CD14-positive monocyte (primary cell): ENCODE data around the gene ISG15. TPM values are rescaled to one million over a fixed set of nuclear protein-coding genes. Genes with fewer than 3 reads are reported as not detected.

Experiments used
- DNase-seq, 3 donors: peaks; one replicate each; pipeline ENCODE4 v3.0.0-alpha.2; 2011 to 2022
- H2AFZ ChIP-seq: 2 replicates; pipeline ENCODE4 v1.6.0; 2012; ENCODE audit warnings: mild to moderate bottlenecking, low read depth, low read length, inconsistent platforms; ENCODE audit not compliant: insufficient read depth, poor library complexity, severe bottlenecking
- H3K27ac ChIP-seq, 2 donors: 1 replicate in 1 of 2; 2 replicates in 1 of 2; pipeline ENCODE4 v1.5.1; 2012 to 2013; ENCODE audit warnings: low read length in 2 of 2, control low read depth in 1 of 2, inconsistent platforms in 1 of 2, low read depth in 1 of 2, mild to moderate bottlenecking in 1 of 2
- H3K27me3 ChIP-seq, 2 donors: one replicate each; pipeline versions ENCODE4 v1.6.0 to v1.6.1; 2011 to 2013; ENCODE audit warnings: low read length in 2 of 2; ENCODE audit not compliant: control insufficient read depth in 2 of 2, insufficient read depth in 2 of 2
- H3K36me3 ChIP-seq, 2 donors: replicated peaks in 1 of 2; 1 replicate in 1 of 2; 2 replicates in 1 of 2; pipeline versions ENCODE4 v1.5.1 to v1.6.1; 2012 to 2013; ENCODE audit warnings: low read length in 2 of 2, control low read depth in 1 of 2, inconsistent platforms in 1 of 2, mild to moderate bottlenecking in 1 of 2; ENCODE audit not compliant: insufficient read depth in 2 of 2, control insufficient read depth in 1 of 2
- H3K4me1 ChIP-seq, 2 donors: 1 replicate in 1 of 2; 2 replicates in 1 of 2; pipeline versions ENCODE4 v1.5.1 to v1.6.1; 2012 to 2013; ENCODE audit warnings: low read length in 2 of 2, control low read depth in 1 of 2, inconsistent platforms in 1 of 2, mild to moderate bottlenecking in 1 of 2, moderate library complexity in 1 of 2; ENCODE audit not compliant: insufficient read depth in 2 of 2, control insufficient read depth in 1 of 2
- H3K4me2 ChIP-seq: replicated peaks from 2 replicates; pipeline ENCODE3; 2012; ENCODE audit warnings: low read length, moderate library complexity, mild to moderate bottlenecking; ENCODE audit not compliant: poor library complexity, severe bottlenecking; ENCODE audit errors: extremely low read depth
- H3K4me3 ChIP-seq, 3 experiments: fragments of 200-600 bp in 1 of 3; sonication (generic) in 1 of 3; replicated peaks in 1 of 3; 1 replicate in 2 of 3; 2 replicates in 1 of 3; pipeline ENCODE4 v1.5.1; 2011 to 2013; ENCODE audit warnings: low read length in 3 of 3, mild to moderate bottlenecking in 3 of 3, control low read depth in 2 of 3, low read depth in 2 of 3, inconsistent platforms in 1 of 3, moderate library complexity in 1 of 3
- H3K79me2 ChIP-seq: 2 replicates; pipeline ENCODE4 v1.6.0; 2012; ENCODE audit warnings: mild to moderate bottlenecking, control low read depth, inconsistent platforms, low read length, moderate library complexity; ENCODE audit not compliant: insufficient read depth
- H3K9ac ChIP-seq: 2 replicates; pipeline ENCODE4 v1.6.0; 2017; ENCODE audit warnings: low read length, mild to moderate bottlenecking; ENCODE audit not compliant: insufficient read depth, poor library complexity, severe bottlenecking
- H3K9me3 ChIP-seq, 2 donors: replicated peaks in 1 of 2; 1 replicate in 1 of 2; 2 replicates in 1 of 2; pipeline versions ENCODE4 v1.5.1 to v1.6.1; 2012 to 2013; ENCODE audit warnings: low read length in 2 of 2, control low read depth in 1 of 2; ENCODE audit not compliant: control insufficient read depth in 1 of 2, insufficient read depth in 1 of 2
- H4K20me1 ChIP-seq: 2 replicates; pipeline ENCODE4 v1.6.0; 2012; ENCODE audit warnings: mild to moderate bottlenecking, low read length, control low read depth, moderate library complexity; ENCODE audit not compliant: insufficient read depth
- H3K27ac Mint-ChIP-seq, 7 donors: one replicate each; pipeline ENCODE4 v1.8.0; 2020; ENCODE audit warnings: mild to moderate bottlenecking in 7 of 7, mixed read lengths in 7 of 7, moderate library complexity in 6 of 7, inconsistent platforms in 2 of 7
- H3K27me3 Mint-ChIP-seq, 3 donors: one replicate each; pipeline ENCODE4 v1.8.0; 2021 to 2022; ENCODE audit warnings: low read depth in 3 of 3, mild to moderate bottlenecking in 3 of 3, mixed read lengths in 3 of 3, moderate library complexity in 3 of 3, inconsistent platforms in 1 of 3
- H3K36me3 Mint-ChIP-seq, 2 donors: one replicate each; pipeline ENCODE4 v1.8.0; 2020; ENCODE audit warnings: mixed read lengths in 2 of 2, inconsistent platforms in 1 of 2, mild to moderate bottlenecking in 1 of 2
- H3K4me1 Mint-ChIP-seq: one replicate; pipeline ENCODE4 v1.8.0; 2020; ENCODE audit warnings: mild to moderate bottlenecking, mixed read lengths
- H3K4me3 Mint-ChIP-seq, 2 donors: one replicate each; pipeline ENCODE4 v1.8.0; 2020; ENCODE audit warnings: mild to moderate bottlenecking in 2 of 2, mixed read lengths in 2 of 2, moderate library complexity in 1 of 2
- H3K9me3 Mint-ChIP-seq, 7 donors: one replicate each; pipeline ENCODE4 v1.8.0; 2020 to 2022; ENCODE audit warnings: mixed read lengths in 7 of 7, mild to moderate bottlenecking in 6 of 7, moderate library complexity in 6 of 7, inconsistent platforms in 2 of 7
- WGBS: methylation state at CpG from one replicate; pipeline ENCODE4 v1.1.5; 2013; ENCODE audit warnings: missing lambda C conversion rate; ENCODE audit not compliant: insufficient coverage; 5-methylcytosine and 5-hydroxymethylcytosine counted together
- intact Hi-C, 2 donors: fragments of 100-400 bp; cut with micrococcal nuclease; formaldehyde crosslinking; loops; one replicate each; pipeline versions ENCODE4 v1.15.0 to v1.15.1; 2023
- polyA plus RNA-seq, 3 donors: library from polyadenylated mRNA; depleted of rRNA in 1 of 3; unstranded in 2 of 3; stranded (reverse) in 1 of 3; fragments of 300-500 nt in 2 of 3; fragments of >200 nt in 1 of 3; fragmentation: Illumina TruSeq in 2 of 3; gene quantifications; 1 replicate in 2 of 3; 2 replicates in 1 of 3; pipeline ENCODE4 v1.2.3, GENCODE V29; 2012 to 2021
- TF ChIP-seq, protein P1 (sequence below): fragments of 200-600 bp; IDR thresholded peaks from one replicate; pipeline ENCODE4 v1.8.0; 2022; ENCODE audit warnings: antibody characterized with exemption, mild to moderate bottlenecking

ISG15 gene
- polyA plus RNA-seq, 3 donors = 128 to 241 (median 145) TPM

DNA sequence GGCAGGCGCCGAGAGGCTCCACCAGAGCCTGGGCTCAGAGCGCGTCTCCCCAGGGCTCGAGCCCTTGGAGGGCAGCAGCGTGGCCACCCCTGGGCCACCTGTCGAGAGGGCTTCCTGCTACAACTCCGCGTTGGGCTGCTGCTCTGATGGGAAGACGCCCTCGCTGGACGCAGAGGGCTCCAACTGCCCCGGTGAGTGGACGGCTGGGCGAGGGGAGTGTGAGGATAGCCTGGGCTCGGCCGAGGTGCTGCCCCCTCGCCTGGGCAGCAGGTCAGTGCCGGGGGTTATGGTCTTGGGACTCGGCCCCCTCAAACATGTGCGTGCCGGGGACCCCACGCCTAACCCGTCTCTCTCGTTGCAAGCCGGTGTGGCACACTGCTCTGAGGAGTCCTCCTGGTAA lies 33.5 kb downstream of the ISG15 start:
- peaks cover 0 to 8% (median 5%) of the 10 kb centered on the region in 3 donors for H3K27me3 Mint-ChIP-seq
- H2AFZ ChIP-seq = no peak overlapping the region
- no peaks in the 10 kb centered on the region for H4K20me1 ChIP-seq
- H3K4me1 Mint-ChIP-seq = no peaks in the 10 kb centered on the region
- H3K9me3 ChIP-seq = no peaks in the 10 kb centered on the region
- no peak overlapping the region for H3K4me3 ChIP-seq
- H3K4me3 Mint-ChIP-seq = no peak overlapping the region
- no peak for DNase-seq
- no peak overlapping the region for H3K27ac ChIP-seq
- no peaks in the 10 kb centered on the region for H3K79me2 ChIP-seq
- H3K27ac Mint-ChIP-seq = no peak overlapping the region
- no peak overlapping the region for H3K9ac ChIP-seq
- intact Hi-C loops = no loop called here
- TF ChIP-seq, protein P1, sequence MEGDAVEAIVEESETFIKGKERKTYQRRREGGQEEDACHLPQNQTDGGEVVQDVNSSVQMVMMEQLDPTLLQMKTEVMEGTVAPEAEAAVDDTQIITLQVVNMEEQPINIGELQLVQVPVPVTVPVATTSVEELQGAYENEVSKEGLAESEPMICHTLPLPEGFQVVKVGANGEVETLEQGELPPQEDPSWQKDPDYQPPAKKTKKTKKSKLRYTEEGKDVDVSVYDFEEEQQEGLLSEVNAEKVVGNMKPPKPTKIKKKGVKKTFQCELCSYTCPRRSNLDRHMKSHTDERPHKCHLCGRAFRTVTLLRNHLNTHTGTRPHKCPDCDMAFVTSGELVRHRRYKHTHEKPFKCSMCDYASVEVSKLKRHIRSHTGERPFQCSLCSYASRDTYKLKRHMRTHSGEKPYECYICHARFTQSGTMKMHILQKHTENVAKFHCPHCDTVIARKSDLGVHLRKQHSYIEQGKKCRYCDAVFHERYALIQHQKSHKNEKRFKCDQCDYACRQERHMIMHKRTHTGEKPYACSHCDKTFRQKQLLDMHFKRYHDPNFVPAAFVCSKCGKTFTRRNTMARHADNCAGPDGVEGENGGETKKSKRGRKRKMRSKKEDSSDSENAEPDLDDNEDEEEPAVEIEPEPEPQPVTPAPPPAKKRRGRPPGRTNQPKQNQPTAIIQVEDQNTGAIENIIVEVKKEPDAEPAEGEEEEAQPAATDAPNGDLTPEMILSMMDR = no peak
- no peaks in the 10 kb centered on the region for H3K36me3 ChIP-seq
- H3K27me3 ChIP-seq = no peaks in the 10 kb centered on the region
- no peak overlapping the region for H3K4me2 ChIP-seq
- H3K36me3 Mint-ChIP-seq = no peaks in the 10 kb centered on the region
- no peaks in the 10 kb centered on the region for H3K4me1 ChIP-seq
- peaks cover 0 to 11% (median 3%) of the 10 kb centered on the region in 7 donors for H3K9me3 Mint-ChIP-seq
- 94% methylated on average over 26 of the region's 26 CpGs for WGBS

DNA sequence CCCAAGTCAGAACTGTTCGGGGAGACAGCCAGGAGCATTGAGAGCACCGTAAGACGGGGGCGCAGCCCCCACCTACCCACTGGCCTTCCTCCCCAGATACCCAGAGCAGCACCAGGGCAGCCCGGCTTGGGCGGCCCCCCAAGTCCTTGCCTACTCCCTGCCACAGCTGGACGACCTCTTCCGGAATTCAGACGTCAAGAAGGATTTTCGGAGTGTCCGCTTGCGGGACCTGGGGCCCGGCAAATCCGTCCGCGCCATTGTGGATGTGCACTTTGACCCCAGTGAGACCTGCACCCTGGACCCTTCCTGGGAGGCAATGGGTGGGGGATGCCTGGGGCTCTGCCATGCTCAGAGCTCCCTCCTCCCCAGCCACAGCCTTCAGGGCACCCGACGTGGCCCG lies 34.1 kb downstream of the ISG15 start:
- TF ChIP-seq, protein P1 = no peak
- H3K27ac ChIP-seq = no peak overlapping the region
- no peaks in the 10 kb centered on the region for H3K79me2 ChIP-seq
- no peak overlapping the region for H3K4me3 Mint-ChIP-seq
- 94% methylated on average over 11 of the region's 19 CpGs for WGBS
- H3K4me1 ChIP-seq = no peaks in the 10 kb centered on the region
- H4K20me1 ChIP-seq = no peaks in the 10 kb centered on the region
- H3K4me2 ChIP-seq = no peak overlapping the region
- H3K36me3 Mint-ChIP-seq = no peaks in the 10 kb centered on the region
- no peaks in the 10 kb centered on the region for H3K4me1 Mint-ChIP-seq
- no peak overlapping the region for H3K4me3 ChIP-seq
- H3K27ac Mint-ChIP-seq = no peak overlapping the region
- DNase-seq = no peak
- peaks cover 0 to 4% (median 0%) of the 10 kb centered on the region in 3 donors for H3K27me3 Mint-ChIP-seq
- intact Hi-C loops = no loop called here
- peaks cover 0 to 9% (median 3%) of the 10 kb centered on the region in 7 donors for H3K9me3 Mint-ChIP-seq
- no peaks in the 10 kb centered on the region for H3K27me3 ChIP-seq
- no peak overlapping the region for H2AFZ ChIP-seq
- H3K36me3 ChIP-seq = no peaks in the 10 kb centered on the region
- no peaks in the 10 kb centered on the region for H3K9me3 ChIP-seq
- H3K9ac ChIP-seq = no peak overlapping the region
